Upper lobe of left lung (tissue), 4 donors: ENCODE results near the gene GAMT.

Experiments used
- CTCF ChIP-seq, 6 experiments: fragments of 450-650 bp in 4 of 6; fragments of 200-600 bp in 2 of 6; sonication (generic) in 2 of 6; IDR thresholded peaks; one replicate each; pipeline ENCODE4 v1.5.1; 2016 to 2019; ENCODE audit warnings: antibody characterized with exemption in 6 of 6
- POLR2AphosphoS5 ChIP-seq, 2 donors: sonication (generic); formaldehyde crosslinking; IDR thresholded peaks; one replicate each; pipeline ENCODE4 v1.5.1; 2017; ENCODE audit warnings: antibody characterized with exemption in 2 of 2

GRCh38 chr19:1376415-1376805 lies 24.9 kb downstream of the GAMT start:
- TF ChIP-seq CTCF (IDR thresholded peaks at IDR 0.05): no peak
- no peak for TF ChIP-seq POLR2AphosphoS5 (IDR thresholded peaks at IDR 0.05)
